Renal pelvis (tissue), 12 donors: Measurements from ENCODE around the gene LAIR2. TPM values are rescaled to one million over a fixed set of nuclear protein-coding genes. Genes with fewer than 3 reads are reported as not detected.

ENCODE experiments used
- DNase-seq: peaks from one replicate; pipeline ENCODE4 v3.0.0-alpha.2; 2013
- long read RNA-seq, 16 experiments: transcript quantifications; one replicate each; lab custom pipeline, GENCODE V29; 2026
- polyA plus RNA-seq, 3 donors: library from polyadenylated mRNA; unstranded; fragments of 120-200 nt; gene quantifications; one replicate each; pipeline ENCODE4 v1.2.1, GENCODE V29; 2013; ENCODE audit not compliant: insufficient read length in 3 of 3

The LAIR2 gene
- polyA plus RNA-seq = under 1 TPM in 1 of 3 donors, not detected in 2; 0.56 TPM
- long read RNA-seq, donor 1 = 0 reads
- long read RNA-seq, donor 2 = 0 reads
- long read RNA-seq, donor 3 = 0 reads
- long read RNA-seq, donor 4 = 0 reads
- long read RNA-seq, donor 5 = 0 reads
- long read RNA-seq, donor 6 = 0 reads
- long read RNA-seq, donor 7 = 0 reads
- long read RNA-seq, donor 8 = 0 reads
- long read RNA-seq, donor 9 = 0 reads
- long read RNA-seq, donor 10 = 0 reads
- long read RNA-seq, donor 11 = 0 reads
- long read RNA-seq, donor 12 = 0 reads
- long read RNA-seq, donor 13 = 0 reads
- long read RNA-seq, donor 14 = 0 reads
- long read RNA-seq, donor 15 = 0 reads
- long read RNA-seq, donor 16 = 0 reads

GRCh38 chr19:54502518-54503048 is at the start of gene LAIR2:
Gene LAIR2 (plus strand): TSS chr19:54502831. CDS start chr19:54502919, 88 bp downstream.
- no peak for DNase-seq

DNA sequence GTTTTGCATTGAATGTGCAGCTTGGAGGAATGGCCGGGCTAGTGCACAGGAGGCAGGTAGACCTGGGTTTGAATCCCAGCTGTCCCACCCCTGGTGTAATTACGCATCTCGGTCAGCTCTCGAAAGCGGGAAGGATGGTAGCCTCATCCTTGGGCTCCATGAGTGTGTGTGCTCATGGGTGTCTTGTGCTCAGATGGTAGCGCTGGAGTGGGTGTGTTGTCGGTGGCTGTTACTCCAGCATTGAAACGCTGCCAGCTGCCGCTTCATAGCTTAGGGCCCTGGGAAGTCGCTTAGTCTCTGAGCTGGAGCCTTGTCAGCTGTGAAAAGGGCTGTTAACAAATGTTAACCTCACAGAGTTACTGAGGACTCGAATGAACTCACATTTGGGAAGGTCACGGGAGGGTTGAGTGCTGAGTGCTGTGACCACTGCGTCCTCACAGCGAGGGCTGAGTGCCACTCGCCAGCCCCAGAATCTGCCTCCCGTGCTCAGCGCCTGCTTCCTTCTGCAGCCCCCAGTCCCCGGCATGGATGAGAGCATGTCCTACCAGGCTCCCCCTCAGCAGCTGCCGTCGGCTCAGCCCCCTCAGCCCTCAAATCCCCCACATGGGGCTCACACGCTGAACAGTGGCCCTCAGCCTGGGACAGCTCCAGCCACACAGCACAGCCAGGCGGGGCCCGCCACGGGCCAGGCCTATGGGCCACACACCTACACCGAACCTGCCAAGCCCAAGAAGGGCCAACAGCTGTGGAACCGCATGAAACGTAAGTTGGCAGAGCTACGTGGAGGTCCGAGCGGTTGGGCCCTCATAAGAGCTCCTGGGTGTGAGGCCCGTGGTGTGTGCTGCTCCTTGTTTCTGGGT is 48.5 kb upstream of the LAIR2 start:
- DNase-seq = no peak

DNA sequence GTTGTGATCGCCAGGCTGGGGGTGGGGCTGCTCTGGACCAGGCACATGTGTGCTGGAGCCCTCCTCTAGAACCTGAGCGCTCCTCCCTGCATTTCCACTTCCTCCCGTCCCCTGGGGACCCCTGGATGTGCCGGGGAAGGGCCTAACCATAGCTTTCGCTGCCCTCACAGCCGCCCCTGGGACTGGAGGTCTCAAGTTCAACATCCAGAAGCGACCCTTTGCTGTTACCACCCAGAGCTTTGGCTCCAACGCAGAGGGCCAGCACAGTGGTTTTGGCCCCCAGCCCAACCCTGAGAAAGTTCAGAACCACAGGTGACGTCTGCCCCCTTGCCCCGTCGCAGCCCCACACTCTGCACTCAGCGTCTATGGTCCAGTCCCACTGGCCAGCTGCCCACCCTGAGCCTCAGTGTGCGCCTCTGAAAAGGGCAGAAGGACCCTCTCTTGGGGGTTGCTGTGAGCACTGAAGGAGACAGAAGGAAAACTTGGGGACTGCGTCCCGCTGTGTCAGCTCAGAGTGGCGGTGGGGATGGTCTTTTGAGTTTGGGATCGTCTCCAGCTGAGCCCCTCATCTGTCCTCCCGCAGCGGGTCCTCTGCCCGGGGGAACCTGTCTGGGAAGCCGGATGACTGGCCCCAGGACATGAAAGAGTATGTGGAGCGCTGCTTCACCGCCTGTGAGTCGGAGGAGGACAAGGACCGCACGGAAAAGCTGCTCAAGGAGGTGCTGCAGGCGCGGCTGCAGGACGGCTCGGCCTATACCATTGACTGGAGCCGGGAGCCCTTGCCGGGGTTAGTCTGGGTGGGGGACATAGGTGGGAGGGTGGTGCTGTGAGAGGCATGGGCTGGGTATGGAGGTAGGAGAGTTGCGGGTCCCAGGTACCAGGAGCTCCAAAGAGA is 47.6 kb upstream of the LAIR2 start:
- no peak for DNase-seq

- no peak for DNase-seq
Measured at GRCh38 chr19:54455786-54456422, 46.7 kb upstream of the LAIR2 start.

GRCh38 chr19:54456423-54457373 is 45.9 kb upstream of the LAIR2 start:
- no peak for DNase-seq

DNA sequence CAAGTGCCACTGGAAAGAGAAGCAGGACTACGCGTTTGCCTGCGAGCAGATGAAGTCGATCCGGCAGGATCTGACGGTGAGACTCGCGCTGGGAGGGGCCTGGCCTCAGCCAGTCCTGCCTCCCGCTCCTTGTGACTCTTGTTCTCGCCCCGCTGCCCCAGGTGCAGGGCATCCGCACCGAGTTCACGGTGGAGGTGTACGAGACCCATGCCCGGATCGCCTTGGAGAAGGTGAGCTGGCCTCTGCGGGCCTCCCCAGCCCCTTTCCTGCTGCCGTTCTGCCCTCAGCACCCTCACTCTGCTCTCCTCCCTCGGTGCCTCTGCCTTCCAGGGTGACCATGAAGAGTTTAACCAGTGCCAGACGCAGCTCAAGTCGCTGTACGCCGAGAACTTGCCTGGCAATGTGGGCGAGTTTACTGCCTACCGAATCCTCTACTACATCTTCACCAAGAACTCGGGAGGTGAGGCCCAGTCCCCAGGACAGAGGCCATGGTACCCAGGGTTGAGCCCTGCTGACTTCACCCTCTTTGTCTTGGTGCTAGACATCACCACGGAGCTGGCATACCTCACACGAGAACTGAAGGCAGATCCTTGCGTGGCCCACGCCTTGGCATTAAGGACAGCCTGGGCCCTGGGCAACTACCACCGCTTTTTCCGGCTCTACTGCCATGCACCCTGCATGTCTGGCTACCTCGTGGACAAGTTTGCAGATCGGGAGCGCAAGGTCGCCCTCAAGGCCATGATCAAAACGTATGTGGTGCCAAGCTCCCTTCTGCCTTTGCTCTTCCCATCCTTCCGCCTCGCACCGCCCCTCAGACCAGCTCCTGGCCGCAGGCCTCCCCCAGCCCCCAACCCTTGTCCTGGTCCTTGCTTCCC is 44.6 kb upstream of the LAIR2 start:
- no peak for DNase-seq

- no peak for DNase-seq
Measured at GRCh38 chr19:54458648-54459281, 43.9 kb upstream of the LAIR2 start.

- no peak for DNase-seq
Measured at GRCh38 chr19:54459282-54460229, 43.1 kb upstream of the LAIR2 start.

- DNase-seq = no peak
Measured at GRCh38 chr19:54460230-54461005, 42.2 kb upstream of the LAIR2 start.

DNA sequence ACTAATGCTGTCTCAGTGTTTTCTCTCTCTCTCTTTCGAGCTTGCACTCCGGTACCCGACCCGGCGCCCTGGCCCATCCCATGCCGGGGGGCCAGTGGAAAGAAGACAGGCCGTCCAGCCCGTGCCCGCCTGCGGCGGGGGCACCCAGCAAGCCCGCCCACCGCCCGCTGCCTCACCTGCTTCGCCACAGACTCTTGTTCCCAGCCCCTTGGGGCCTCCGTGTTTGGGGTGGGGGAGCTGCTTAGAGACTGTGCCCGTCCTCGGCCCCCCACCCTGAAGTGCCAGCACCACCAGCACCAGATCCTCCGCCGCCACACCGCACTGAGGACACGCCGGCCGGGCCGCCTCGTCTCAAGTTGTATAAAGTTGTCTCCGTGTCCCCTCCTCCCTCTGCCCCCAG is 41.4 kb upstream of the LAIR2 start:
- no peak for DNase-seq

DNA sequence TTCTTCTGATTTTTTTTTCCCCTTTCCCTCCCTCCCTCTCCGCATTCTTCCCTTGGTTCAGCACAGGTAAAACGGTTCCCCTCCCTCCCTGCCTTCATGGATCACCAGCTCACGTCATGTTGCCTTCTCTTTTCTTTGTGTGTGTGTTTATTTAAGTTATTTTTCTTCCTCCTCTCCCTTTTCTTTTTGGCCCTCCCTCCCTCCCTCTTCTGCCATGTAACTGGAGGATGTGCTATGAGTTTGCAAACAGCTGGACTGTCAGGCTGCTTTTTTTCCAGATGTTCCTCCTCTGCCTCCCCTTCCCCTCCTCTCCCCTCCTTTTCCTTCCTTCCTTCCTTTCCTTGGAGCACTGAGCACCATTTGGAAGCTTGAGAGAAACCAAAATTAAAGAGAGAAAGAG is 41.0 kb upstream of the LAIR2 start:
- peak; percentile 77 for DNase-seq

DNA sequence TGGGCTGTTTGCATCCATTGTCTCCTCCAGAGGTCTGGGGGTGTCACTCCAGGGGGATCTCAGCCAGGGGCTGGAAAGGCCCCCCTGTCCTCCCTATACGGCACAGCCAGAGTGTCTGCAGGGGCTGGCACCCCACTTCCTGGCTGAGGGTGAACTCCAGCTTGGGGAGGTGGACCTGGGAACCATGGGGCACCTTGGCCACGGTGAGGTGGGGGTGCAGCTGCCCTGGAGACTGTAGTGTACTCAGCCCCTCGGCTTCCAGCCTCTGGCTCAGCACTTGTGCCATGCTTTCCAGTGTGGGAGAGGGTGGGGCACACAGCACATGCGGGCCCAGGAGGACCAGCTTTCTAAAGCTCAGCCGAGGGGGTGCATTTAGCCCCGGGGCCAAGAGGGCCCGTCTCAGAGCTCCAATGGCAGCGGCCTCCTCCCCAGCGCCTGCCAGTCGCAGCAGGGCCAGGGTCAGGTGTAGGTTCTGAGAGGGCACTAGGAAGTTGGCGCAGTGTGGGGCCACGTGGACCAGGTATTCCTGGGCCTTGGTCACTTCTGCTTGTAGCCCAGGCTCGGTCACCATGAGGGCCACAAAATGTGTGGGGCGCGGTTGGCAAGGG is 40.5 kb upstream of the LAIR2 start:
- no peak for DNase-seq

GRCh38 chr19:54462655-54463530 is 39.7 kb upstream of the LAIR2 start:
- peak; percentile 42 for DNase-seq

- DNase-seq = peak; percentile 94
Measured at GRCh38 chr19:54463531-54464043, 39.0 kb upstream of the LAIR2 start, which contains the start of gene LENG9. Gene LENG9 (minus strand): TSS chr19:54463778. CDS start chr19:54463526, 252 bp downstream.
